GM19468 (cell line): ENCODE measurements around the gene OR6K3.
"Not testable (repeated sequence)": the region's sequence is repeated elsewhere in the genome, so short reads cannot be mapped to it uniquely, and the experiment has no call there.

Source experiments
- ATAC-seq: cut with Tn5 transposase; IDR thresholded peaks from one replicate; pipeline ENCODE4 v1.9.1; 2021; ENCODE audit warnings: mild to moderate bottlenecking, moderate library complexity, moderate number of reproducible peaks; ENCODE audit not compliant: unreplicated experiment; ENCODE audit errors: extremely low read depth

OR6K3 gene

DNA sequence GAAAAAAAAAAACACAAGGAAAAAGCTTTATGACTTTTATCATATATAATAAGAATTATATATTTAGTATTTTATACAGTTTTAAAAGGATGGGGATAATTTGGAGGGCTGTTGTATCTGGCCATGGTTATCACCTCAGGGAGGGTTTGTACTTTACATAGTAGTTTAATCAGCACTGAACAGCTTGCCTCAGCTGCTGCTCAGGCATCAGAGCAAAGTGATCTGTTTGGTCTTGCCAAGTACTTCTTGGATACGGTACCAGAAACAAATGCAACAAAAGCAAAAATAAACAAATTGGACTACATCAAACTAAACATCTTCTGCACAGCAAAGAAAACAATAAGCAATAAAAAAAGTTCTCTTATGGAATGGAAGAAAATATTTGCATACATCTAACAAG lies 31.4 kb downstream of the OR6K3 start:
- no peak for ATAC-seq

DNA sequence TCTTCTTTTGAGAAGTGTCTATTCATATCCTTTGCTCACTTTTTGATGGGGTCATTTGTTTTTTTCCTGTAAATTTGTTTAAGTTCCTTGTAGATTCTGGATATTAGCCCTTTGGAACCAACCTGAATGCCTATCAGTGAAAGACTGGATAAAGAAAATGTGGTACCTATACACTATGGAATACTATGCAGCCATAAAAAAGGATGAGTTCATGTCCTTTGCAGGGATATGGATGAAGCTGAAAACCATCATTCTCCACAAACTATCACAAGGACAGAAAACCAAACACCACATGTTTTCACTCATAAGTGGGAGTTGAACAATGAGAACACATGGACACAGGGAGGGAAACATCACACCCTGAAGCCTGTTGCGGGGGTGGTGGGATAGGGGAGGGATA lies 32.2 kb downstream of the OR6K3 start:
- not testable (repeated sequence) for ATAC-seq

DNA sequence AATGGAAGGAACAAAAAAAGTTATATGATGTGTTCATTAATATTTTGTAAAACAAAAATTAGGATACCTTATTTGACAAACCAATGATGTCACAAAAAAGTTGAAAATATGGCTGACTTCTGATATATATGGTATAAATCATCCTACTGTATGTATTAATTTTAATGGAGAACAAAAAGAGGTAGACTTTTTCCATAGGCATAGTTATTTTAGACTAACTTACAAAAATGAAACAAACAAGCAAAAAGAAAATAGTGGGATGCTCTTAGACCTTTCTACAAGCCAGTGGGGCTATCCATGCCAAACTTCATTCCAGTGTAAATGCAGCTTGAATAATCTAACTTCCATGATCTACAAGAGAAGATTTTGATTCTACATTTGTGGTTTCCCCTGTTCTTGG lies 33.5 kb downstream of the OR6K3 start:
- no peak for ATAC-seq

DNA sequence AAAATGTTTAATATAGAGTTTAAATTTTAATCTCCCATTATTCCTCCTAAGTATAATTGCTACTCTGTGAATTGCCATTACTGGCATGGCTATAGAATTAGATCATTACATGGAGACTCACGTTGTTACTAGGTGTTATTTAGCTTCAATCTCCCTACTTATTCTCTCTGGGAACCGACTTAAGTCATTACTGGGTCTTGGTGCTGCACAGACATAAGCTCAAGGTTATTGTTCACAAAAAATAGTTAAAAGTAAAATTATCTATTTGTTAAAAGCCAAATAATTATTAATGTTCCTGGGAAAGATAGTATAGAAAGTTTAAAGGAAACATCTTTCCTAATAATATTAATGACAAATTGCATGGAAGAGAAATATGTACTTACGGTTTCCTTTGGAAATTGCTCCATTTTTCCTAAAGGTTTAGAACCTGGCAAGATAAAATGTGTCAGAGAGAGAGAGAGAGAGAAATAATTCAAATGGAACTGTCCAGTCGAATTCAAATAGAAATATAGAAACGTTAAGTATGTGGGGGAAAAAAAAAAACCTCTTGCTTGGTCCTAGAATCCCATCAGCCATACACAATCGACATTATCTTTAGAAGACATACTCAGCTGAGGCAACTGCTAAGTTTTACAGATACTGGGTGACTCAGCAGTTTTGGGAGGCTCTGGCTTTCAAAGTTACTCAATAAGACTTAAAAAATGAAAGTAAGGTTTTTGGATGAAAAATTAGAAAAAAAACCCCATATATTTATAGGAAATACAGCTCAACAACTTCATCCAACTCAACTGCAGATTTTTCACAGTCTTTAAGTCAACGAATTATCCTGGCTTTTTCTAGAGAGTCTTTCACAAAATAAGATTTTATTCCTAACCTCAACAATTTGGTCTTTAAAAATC lies 34.2 kb downstream of the OR6K3 start, which contains the start of gene SPTA1:
SPTA1 (minus strand) TSS at position 605 of the 899 bp plus-strand sequence; CDS start at position 407, 198 bp downstream.
- no peak for ATAC-seq

DNA sequence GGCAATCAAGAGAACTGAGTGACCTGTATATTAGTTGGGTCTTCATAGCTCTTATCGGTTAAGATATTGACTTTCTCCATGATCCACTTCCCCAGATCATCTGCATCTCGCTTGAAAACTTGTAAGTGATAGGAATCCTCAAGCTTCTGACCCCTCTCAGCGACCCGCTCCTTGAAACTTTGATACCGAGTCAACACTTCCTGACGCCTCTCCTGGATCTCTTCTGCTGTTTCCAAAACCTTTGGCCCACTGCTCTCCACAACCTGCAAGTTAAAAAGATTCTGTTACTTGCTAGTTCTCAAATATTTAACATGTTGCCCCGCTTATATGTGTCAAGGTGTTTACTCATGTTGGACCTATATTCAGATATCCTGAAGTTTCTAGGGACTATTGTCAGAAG lies 35.4 kb downstream of the OR6K3 start:
- no peak for ATAC-seq

DNA sequence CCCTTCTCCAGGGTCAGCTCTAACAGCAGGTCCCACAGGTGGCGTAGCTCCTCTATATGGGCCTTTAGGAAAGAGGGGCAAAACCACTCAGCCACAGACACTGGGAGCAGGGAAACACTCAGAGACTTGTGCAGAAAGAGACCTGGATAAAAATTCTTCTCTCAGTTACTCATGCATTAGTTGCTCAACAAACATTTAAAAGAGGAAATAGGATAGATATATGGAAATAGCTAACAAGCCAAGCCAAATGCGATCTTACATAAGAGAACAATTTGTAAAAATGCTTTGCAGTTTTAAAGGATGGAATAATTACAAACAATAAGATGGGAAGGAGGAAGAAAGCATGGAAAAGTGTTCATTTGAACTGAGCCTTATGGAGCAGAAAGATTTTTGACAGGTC lies 38.9 kb downstream of the OR6K3 start:
- ATAC-seq, result no peak

DNA sequence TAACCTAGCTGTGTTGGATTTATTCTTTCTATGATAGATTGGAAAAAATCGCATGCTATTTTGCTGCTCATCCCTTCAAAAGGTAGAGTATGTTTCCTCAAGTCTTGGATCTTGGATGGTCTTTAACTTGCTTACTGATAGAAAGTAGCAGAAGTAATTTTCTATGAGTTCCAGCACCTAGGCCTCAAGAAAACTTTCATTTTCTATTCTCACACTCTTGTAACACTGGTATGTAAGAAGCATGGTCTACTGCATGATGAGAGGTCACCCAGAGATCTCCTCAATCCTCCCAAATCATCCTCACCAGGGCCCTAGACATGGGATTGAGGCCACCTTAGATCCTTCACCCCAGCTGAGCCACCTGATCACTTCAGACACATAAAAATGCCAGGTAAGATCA lies 41.2 kb downstream of the OR6K3 start:
- no peak for ATAC-seq

DNA sequence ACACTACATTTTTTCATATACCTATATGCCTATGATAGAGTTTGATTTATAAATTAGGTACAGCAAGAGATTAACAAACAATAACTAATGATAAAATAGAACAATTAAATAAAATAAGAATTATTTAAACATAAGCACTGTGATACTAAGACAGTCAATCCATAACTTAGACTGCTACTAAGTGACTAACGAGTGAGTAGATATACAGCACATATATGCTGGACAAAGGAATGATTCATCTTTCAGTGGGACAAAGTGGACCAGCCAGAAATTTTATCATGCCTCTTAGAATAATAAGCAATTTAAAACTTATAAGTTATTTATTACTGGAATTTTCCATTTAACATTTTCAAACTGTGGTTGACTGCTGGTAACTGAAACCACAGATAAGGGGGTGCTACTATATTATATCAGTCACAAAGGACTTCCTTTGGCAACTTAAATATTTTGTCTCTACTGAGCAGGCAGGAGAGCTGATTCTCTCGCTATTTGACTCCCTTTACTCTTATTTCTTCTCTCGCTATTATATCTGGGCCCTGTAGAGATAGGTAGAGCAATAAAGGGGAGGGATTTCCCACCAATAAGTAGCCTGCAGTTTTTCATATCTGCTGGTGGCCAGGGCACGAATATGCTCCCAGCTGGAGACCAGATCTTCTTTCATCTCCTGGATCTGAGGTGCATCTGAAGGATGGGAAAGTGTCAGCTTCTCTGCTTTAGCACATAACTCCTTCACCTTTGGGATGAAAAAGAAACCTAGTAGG lies 44.8 kb downstream of the OR6K3 start:
- no peak for ATAC-seq

DNA sequence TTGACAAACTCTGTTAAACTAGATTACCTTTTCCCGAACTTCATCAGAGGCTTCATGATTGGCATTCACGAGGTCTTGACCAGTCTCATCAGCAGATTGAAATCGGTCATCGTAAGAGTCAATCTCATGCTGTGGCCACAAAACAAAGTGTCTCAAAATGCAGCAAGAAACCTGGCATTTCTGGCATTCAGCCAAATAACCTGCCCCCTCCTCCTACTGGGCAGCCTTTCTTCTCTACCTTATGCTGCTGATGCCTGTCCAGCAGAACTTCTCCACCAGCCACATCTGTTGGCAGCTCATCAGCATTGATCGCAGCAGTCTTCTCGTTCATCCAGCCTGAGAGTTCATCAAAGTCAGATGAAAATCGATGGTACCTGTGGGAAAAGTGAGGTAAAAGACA lies 46.2 kb downstream of the OR6K3 start:
- ATAC-seq, result no peak
